ENCODE results near the gene WHAMM.
"Not testable (repeated sequence)": the region's sequence is repeated elsewhere in the genome, so short reads cannot be mapped to it uniquely, and the experiment has no call there.

Gene WHAMM

GRCh38 chr15:82803793-82804574, 5.4 kb upstream of the WHAMM start:
- DNase-seq = no peak

- DNase-seq = no peak
Measured at GRCh38 chr15:82804575-82804949, 4.9 kb upstream of the WHAMM start.

GRCh38 chr15:82805994-82806406, 3.4 kb upstream of the WHAMM start, which contains the start of gene FSD2:
Gene FSD2, minus strand, starts transcription at chr15:82806069. Its CDS starts 18,679 bp downstream, at chr15:82787390.
- DNase-seq = no peak

DNA sequence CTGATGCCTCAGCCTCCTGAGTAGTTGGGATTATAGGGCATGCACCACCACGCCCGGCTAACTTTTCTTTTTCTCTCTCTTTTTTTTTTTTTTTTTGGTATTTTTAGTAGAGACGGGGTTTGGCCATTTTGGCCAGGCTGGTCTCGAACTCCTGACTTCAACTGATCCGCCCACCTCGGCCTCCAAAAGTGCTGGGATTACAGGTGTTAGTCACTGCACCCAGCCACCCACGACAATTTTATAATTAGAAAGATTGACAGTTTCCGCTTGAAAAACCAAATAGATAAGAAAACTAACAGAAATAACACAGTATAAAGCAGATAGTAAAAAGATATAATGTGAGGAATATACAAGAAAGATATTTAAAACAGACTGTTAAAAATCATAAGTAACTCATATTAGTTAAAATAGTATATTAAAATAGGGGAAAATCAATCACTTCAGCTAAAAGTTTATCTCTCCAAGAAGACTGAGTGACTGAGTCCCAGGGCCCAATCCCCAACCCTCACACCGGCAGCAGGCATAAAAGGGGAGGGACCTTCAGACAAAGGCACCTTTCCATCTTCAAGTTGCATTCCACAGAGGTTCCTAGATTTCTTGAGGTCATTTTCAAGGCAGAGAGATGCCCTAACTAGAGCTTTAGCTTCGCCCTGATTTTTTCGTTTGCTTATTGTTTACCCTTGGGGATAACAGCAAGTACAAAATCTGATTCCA, 1.4 kb upstream of the WHAMM start:
- DNase-seq = no peak

DNA sequence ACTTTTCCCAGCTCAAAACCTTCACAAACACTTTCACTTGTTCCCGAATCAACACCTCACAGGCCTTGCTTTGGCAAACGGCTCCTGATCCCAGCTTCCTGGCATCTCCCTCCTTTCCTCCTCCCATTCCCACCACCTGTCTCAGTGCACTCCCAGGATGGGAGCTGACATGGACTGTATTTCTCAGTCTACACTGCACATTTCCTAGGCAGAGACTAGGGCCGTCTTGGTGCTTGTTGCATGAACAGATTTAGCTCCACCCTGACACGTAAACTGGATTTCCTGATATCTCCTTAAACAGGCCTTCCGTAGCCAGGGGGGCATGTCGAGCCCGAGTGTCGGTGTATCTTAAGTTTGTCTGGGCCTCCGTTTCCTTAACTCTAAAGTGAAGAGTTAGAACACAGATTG, 790 bp upstream of the WHAMM start:
- DNase-seq = no peak

- no peak for DNase-seq
Measured at GRCh38 chr15:82810061-82810889, 847 bp downstream of the WHAMM start.

GRCh38 chr15:82810890-82811426, 1.5 kb downstream of the WHAMM start:
- DNase-seq = no peak

DNA sequence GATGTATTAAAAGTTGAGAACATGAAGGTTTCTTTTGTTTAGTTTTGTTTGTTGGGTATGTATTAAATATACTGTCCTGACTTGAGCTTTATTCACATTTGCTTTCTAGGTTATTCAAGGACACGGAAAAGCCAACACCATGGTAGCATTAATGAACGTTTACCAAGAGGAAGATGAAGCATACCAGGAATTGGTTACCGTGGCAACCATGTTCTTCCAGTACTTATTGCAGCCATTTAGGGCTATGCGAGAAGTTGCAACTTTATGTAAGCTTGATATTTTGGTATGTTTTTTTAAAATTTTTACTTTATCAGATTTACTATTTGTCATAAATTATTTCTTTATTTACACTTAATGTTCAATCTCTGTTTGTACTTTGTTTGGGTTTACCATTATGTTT, 3.6 kb downstream of the WHAMM start:
- DNase-seq = no peak

DNA sequence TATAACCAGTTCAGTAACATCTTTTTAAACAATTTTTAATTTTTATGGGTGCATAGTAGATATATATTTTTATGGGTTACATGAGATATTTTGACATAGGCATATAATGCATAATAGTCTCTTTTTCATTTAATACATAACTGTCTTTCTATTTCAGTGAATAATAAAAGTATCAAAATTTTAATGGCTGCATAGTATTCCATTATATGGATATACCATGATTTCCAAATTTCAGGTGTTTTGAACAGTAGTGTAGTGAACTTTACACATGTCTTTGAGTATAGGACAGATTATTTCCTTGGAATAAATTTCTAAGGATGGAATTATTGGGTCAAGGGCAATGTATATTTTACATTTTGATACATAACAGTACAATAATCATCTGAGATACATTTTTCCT, 10.7 kb downstream of the WHAMM start:
- no peak for DNase-seq

DNA sequence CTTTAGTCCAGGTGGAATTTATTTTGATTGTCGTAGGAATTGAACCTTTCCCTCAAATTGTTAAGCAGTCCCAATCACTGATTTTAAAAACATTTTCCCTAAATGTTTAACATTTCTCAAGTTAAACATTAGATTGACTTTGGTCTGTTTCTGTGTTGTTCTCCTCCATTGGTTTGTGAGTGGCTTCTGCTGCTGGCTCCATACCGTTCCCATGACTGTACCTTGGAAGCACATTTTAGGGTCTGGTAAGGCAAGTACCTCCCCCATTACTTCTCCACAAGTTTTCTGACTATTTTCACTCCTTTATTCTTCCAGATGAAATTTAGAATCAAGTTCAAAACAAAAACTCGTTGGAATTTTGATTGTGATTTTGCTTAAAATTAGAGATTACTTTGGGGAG, 12.0 kb downstream of the WHAMM start:
- not testable (repeated sequence) for DNase-seq

DNA sequence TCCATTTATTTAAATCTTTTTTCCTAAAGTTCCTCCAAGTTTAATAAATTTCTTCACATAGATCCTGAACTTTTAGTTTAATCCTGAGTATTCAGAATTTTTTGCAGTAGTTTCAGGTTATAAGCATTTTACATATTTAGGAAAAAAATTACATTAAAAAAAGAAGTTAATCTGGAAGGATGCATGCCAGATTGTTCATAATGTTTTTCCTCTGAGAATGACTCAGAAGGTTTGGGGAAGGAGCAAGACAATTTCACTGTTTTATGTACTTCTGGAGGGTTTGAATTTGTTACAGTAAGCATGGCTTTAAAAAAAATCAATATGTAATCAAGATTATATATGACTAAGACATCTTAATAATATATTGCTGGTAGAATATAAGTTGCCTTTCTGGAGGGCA, 12.4 kb downstream of the WHAMM start:
- DNase-seq = not testable (repeated sequence)

DNA sequence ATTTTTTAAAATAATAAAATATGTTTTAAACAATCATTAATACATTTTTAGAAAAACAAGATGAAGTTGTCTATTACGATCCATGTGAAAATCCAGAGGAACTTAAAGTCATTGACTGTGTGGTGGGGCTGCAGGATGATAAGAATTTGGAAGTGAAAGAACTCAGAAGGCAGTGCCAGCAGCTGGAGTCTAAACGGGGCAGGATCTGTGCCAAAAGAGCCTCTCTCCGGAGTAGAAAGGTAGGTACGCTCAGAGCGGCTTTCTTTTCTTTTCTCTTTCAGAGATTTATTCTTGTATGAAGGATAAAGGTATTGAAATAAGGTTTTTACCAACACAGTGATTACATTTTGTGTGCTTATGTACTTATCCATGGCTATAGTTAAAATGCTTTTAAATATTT, 13.6 kb downstream of the WHAMM start:
- DNase-seq = no peak

DNA sequence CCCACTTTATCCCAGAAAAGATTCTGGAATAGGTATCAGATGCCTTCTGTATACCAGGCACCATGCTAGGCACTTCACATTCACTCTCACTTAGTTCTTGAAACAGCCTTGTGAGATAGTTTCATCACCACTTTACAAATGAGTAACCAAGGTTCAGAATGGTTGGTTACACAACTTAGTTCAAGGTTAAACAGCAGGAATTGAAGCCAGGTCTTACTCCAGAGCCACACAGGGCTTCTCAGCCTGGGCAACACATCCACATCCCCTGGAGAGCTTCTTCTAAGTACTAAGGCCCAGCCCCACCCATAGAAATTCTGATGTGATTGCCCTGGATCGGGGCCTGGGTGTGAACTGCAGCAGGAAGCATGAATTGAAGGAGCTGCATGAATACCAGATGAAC, 18.6 kb downstream of the WHAMM start:
- no peak for DNase-seq

DNA sequence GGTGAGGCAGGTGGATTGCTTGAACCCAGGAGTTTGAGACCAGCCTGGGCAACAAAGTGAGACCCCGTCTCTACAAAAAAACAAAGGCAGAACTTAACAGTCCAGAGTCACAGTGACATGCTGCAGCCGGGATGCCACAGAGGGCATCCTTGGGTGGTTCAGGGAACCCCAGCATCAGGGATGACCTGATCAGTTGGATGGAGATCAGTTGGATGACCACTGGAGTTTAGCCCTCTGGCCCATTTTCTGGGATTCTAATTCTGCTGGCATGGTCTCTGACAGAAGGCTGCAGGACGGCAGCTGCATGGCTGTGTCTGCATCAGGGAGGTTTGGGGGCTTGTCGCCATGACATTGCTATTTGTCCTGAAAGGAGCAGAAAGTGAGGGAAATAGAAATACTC, 19.8 kb downstream of the WHAMM start:
- no peak for DNase-seq

GRCh38 chr15:82830427-82831173, 21.2 kb downstream of the WHAMM start:
- no peak for DNase-seq

DNA sequence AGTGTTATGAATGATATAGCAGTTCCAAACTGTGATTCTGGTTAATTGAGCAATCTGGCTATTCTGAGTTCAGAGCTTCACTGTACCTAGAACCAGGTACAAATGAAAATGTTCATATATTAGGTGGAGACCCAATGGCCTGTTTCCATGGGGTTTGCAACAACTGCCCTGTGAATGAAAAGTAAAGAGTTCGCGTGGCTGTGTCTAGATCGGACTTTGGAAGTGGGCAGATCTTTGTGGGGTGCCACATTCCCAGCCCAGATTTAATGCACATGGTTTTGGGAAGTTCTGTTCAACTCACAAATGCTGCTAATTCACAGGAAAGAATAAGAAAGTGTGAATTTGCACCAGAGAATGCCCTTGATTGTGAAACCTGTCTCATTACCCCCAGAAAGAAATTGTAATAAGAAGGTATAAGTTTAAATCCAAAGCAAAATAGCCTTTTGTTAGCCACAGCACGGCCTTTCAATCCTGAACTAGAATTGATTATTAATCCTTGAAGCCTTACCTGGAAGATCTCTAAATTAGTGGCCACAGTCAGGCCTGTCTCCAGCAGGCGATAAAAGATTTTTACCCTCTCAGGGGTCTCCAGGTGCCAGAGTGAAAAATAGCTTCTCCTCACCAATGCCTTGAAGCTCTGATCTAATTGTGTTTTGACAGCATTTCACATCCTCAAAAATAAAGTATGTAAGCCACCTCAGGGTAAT, 22.6 kb downstream of the WHAMM start:
- no peak for DNase-seq

- no peak for DNase-seq
Measured at GRCh38 chr15:82832601-82833361, 23.4 kb downstream of the WHAMM start.

DNA sequence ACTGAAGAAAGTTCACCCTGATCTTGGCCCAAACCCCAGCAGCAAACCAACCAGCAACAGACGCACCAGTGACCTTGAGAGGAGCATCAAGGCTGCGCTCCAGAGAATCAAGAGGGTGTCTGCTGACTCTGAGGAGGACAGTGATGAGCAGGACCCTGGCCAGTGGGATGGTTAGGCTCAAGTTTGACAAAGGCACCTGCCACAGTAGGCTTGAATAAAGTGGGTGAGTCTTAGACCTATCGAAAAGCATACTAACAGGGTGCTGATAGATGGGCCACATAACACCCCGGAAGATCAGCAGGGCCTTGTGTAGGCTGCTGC, 23.9 kb downstream of the WHAMM start:
- DNase-seq = no peak

DNA sequence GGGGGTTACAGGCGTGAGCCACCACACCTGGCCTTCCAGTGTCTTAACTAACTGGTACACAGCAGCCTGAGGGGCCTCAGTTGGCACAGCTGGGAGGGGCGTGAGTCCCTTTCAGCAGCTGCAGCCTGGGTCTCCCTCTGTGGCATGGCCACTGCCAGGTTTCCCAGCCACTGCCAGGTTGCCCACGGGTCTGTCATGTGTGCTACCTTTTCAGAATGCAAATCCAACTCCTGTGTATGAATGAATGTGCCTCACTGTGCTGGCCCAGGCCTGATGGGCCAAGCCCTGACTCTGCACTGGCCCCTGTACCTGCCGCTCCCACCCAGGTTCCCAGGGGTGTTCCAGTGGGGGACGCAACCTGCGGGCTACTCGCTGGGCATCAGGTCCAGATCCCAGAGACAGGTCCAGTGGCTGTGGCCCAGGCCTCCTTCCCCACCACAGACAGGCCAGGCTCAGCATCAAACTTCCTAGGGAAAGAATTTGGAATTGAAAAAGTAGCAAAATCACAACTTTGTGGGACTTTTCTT, 26.0 kb downstream of the WHAMM start:
- DNase-seq = no peak

- no peak for DNase-seq
Measured at GRCh38 chr15:82838096-82838735, 28.8 kb downstream of the WHAMM start.

Data from NCI-H1048 (cell line).